ENCODE measurements around the gene TASP1.

- TF ChIP-seq POLR2A (IDR thresholded peaks at IDR 0.05; ENCODE audit: low read depth, low read length) (no peak), TAF1 (IDR thresholded peaks at IDR 0.05; ENCODE audit: borderline replicate concordance, low read depth, low read length) (no peak)
Observed at GRCh38 chr20:13382786-13383185, 255.9 kb downstream of the TASP1 start.

All from GM12892 (cell line).